ENCODE measurements around the gene PPP6R2.

Gene PPP6R2

DNA sequence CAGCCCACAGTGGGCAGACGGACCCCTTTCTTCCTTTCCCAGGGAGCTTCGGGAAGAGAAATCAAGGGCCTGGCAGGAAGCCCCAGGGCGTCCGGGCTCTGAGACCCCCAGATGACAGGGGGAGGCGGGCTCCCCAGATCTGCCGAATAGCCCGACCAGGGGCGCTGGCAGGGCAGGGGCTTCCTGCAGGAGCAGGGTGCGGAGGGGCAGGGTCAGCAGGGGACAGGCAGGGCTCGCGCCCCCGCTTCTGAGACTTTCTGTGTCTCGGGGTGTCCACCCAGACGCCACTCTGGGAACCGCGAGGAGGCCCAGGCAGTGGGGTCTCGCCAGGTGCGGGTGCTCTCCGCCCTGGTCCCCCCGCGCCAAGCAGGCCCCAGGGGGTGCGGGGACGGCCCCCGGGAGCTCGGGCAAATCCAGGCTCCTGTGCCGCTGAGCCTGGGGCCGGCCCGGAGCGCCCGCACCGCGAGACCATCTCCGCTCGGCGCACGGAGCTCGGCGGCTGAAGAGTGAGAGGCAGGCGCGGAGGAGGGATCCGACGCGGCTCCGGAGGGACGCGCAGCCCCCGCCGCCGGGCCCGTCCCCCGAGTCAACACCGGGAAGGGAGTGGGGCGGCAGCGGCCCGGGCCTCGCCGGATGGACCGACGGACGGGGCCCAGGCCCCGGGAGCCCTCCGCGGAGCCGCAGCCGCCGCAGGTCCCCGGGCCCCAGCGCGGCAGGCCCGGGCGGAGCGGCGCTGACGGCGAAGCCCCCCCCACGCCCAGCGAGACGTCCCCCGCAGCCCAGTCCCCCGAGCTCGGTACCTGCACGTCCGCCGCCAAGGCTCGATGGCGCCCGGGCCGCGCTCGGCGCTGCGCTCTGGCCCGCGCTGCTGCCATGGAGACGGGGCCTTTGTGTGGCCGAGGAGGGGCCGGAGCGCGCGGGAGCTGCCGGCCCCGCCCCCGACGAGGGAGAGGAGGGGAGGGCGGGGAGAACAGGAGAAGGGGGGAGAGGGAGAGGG is 36.1 kb upstream of the PPP6R2 start, which contains the start of gene PLXNB2:
TSS of gene PLXNB2 (minus strand) at position 894 of the 997 bp plus-strand sequence. CDS start 17,062 bp downstream, outside the sequence.
- DNase-seq = peak; percentile 33

DNA sequence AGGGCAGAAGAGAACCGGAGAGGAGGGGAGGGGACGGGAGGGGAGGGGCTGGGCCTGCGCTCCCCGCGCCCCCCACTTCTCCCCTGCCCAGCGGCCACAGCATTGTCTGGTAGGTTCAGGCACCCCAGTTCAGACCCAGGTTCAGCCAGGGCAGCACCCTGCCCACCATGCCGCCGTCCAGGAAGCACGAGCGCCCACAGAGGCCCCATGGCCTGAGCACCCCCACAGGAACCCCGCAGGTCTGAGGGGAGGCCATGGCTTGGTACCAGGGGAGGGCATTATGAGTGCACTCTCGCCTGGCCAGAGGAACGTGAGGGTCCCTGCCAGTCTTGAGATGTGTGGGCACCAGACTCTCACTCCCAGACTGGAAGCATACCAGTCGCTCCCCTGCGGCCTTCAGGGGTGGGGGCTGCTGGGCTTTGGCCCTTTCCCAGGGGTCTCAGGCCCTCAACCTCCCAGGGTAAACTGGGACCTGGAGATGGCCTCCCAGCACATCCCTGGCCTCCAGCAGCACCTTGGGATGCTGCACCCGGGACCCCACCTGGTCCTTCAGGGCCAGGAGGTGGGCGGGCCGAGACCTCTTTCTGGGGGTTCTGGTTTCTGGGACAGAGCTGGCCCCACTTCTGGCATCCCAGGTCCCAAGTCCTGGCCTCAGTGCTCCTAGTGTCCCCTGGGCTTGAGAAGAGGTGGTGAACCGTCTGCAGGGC is 35.1 kb upstream of the PPP6R2 start:
- no peak for DNase-seq

DNA sequence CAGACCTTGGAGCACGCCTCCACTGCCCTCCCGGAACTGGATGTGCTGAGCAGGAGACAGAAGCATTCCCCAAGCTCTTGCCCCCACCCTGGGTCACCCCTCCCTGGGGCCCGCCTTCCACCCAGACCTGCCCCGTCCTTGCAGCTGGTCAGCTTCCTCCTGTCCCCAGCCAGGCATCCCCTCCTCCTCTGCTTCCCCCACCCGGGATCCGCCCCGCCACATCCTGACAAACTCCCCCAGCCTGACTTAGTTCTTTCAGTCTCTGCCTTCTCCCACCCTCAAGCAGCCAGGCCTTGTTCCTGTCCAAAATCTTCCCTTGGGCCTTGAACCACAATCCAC is 34.6 kb upstream of the PPP6R2 start:
- DNase-seq = no peak

DNA sequence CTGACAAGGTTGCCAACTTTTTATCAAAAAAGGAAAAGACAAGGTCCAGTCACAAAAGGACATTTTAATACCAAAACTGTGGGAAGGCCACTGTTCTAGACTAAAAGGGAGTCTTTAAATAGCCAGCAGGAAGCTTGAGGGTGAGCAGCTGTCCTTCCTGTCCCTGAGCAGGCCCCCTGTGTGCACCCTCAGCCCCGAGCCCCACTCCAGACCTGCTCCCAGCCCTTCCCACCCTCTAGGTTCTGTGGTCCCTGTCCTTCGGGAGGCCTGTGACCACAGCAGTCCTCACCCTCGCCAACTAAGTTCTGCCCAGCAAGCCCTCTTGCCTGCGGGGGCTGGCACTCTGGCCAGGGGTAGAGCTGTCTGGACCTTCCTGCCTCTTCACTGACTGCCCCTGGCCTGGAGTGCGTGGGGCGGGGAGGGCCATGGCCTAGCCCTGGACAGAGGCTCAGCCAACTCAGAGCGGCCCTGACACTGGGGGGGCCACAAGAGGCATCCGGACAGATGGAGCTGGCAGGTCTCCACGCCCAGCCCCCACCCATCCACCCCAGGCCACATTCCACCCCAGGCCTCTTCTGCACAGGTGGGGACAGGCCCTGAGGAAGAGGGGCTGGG is 34.0 kb upstream of the PPP6R2 start:
- DNase-seq = no peak

DNA sequence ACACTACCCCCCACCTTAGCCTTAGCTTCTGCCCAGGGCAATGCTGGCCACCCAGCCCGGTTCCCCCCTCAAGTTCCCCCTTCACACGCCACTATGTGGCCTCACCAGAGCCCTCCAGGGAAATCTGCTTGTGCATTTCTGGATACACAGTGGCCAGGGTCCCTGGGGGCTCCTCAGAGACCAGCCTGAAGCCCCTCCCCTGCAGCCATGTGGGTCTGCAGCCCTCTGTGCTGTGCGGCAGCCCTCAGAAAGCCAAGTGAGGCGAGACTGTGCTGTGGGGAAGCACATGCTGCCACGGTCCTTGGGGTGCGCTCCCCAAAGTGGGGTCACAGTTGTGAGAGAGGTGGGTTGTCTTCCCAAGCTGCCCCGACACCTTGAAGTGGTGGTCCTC is 33.5 kb upstream of the PPP6R2 start:
- DNase-seq = no peak

DNA sequence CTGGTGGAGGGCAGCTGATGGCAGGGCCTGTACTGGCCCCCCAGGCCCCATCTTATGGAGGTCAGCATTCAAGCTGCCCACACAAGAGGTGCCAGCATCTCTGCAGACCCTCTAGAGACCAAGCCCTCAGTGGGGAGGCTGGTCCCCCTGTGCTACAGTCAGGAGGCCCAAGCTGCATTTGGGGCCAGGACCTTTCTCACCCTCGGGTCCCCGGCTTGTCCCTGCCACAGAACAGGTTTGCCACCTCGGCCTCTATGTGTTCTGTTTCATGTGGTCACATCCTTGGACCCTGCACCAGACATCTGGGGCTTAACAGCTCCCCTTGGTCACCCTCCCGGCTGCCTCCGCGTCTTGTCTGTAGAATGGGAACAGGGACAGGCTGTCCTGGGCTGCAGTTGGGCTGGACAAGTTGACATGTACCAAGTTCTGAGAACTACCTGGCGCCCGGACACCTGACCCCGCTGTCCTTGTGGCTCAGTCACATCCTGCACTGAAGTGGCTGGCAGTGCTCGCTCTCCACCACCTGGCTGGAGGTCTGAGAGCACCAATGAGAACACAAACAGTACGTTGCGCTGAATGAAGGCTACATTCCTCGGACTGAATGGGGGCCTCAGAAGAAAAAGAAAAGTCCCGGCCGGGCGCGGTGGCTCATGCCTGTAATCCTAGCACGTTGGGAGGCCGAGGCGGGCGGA is 33.0 kb upstream of the PPP6R2 start:
- DNase-seq = no peak

DNA sequence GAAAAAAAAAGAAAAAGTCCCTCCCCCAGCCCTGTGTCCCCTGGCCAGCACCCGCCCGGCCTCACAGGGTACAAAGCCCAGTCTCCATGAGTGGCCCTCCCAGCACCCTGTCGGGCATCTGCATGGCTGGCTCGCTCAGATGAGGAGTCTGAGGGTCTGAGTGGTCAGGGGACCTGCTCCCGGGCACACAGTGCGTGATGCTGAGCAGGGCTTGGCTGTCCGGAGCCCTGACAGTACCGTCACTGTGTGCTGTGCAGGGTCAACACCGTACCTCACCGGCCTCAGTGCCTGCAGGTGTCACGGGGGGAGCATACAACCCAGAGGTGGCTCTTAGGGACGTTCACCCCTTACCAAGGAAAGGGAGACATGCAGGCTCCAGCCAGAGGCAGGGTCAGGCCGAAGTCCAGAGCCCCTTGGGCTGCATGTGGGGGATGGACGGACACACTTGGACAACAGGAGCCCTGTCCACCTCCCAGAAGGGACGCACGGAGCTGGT is 32.1 kb upstream of the PPP6R2 start:
- no peak for DNase-seq

DNA sequence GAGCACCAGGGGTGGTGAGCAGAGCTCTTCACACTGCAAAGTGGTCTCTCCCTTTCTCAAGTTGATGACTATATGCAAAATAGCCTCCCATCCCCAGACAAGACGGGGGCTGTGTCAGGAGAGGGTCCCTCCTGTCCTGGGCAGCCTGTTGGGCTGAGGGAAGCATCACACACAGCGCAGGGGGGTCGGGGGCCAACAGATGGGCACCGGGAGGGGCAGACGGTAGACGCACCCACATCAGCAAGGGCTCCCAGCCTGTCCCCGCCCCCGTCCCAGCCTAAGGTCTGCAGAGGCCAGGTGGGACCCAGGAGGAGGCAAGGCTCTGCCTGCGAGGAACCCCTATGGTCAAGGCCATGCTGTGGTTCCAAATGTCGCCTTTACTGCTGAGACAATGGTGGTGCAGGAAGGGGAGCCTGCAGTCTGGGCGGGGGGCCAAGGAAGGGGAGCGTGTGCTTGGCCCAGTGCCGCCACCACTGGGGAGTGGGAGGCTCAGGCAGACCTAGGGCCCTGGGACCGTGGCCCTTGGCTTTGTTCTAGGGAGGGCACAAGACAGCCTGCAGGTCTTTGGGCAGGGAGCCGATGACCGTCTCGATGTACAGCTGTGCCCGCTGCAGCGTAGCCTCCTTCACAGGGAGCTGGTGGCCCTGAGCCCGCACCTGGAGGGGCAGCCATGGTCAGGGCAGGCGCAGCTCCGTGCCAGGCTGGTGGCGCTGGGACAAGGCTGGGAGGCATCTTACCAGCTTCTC is 31.3 kb upstream of the PPP6R2 start:
- DNase-seq = no peak

DNA sequence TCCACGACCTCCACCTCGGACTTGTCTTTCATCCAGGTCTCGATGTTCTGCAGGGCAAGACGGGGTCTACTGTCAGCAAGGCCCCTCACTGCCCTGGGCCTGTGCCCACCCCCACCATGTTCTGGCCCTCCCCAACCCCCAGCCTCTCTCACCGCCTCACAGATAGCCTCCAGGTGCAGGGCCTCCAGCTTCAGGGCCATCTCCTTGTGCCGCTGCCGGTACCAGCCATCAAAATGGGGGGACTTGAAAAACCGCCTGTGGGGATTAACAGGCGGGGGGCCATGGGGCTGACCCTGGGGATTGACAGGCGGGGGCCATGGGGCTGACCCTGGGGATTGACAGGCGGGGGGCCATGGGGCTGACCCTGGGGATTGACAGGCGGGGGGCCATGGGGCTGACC is 30.8 kb upstream of the PPP6R2 start:
- no peak for DNase-seq

DNA sequence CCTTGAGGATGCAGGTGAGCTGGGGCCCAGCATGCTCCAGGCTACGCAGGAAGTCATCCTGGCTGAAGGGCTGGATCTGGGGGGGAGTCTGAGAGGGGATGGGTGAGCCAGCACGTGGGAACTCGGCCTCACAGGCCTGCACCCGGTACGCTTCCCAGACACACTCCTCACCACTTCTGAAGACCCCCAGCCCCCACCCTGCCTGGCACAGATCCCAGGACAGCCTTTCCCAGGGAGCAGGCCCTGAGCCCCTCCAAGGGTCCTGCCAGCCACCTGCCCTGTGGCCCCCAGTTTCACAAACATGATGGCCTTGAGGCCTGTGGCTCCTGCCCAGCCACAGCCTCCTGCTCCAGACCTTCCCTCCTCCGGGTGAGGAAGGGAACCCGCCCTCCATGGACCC is 30.1 kb upstream of the PPP6R2 start:
- DNase-seq = no peak

DNA sequence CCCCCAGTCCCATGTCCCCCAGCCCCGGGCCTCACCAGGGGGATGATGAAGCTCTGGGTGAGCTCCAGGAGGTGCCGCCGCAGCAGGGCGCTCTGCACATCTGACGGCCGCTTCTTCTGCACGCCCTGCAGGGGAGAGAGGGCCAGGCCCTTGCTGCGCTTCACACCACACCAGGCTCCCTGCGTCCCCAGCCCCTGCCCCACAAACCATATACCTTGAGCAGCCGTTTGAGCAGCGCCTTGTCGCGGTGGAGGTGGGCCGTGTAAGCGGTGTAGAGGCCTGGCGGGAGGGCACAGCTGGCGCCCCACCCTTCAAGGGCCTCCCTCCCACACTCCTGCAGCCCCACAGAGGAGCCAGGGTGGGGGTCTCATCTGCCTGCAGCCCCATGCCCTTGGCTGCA is 29.5 kb upstream of the PPP6R2 start:
- no peak for DNase-seq

DNA sequence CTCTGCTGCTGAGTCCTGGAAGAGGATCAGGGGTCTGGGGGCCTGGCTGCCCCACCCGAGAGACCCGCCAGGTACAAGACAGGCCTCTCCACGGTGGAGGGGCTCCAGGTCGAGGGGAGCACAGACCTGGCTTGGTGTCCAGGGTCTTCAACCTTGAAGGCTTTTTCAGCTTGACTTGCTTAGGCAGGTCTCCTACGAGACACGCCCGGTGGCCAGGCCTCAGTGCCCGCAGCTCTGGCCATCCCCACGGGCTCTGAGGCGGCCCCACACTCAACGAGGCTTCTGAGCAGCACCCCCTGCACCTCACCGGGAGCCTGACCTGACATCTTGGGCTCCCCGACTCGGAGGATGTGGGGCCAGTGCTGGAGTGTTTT is 29.1 kb upstream of the PPP6R2 start:
- DNase-seq = no peak

DNA sequence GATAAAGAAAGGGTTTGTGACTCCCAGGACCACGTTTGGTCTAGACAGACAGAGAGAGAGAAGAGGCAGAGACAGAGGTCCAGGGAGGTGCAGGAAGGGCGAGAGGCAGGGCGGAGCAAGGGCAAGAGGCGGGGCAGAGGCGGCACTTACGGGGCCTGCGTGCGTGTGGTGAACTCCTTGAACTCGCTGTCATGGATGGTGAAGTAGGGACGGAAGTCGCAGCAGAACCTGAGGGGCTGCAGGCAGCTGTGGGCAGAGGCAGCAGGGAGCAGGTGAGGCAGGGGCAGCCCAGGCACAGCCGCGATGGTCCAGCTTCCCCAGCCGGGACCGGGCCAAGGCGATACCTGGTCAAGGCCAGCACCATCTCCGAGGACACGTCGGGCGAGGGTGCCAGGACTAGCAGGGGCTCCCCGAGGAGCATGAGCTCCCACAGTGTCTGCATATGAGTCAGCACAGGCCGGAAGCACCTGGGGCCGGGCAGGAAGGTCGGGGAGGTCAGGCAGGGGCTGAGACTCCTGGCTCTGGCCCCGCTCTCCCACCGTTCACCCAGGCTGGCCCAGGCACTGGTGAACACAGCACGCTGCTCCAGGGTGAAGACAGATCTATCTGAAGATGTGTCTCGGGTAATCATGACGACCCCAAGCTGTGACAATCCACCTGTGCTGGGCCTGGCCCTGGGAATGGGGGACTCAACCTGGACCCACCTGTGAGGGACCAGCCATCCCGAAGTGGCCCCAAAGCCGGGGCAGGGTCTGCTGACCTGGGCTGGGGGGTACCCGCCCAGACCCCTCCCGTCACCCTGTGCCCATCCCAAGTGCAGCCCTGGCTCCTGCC is 28.5 kb upstream of the PPP6R2 start:
- DNase-seq = no peak

DNA sequence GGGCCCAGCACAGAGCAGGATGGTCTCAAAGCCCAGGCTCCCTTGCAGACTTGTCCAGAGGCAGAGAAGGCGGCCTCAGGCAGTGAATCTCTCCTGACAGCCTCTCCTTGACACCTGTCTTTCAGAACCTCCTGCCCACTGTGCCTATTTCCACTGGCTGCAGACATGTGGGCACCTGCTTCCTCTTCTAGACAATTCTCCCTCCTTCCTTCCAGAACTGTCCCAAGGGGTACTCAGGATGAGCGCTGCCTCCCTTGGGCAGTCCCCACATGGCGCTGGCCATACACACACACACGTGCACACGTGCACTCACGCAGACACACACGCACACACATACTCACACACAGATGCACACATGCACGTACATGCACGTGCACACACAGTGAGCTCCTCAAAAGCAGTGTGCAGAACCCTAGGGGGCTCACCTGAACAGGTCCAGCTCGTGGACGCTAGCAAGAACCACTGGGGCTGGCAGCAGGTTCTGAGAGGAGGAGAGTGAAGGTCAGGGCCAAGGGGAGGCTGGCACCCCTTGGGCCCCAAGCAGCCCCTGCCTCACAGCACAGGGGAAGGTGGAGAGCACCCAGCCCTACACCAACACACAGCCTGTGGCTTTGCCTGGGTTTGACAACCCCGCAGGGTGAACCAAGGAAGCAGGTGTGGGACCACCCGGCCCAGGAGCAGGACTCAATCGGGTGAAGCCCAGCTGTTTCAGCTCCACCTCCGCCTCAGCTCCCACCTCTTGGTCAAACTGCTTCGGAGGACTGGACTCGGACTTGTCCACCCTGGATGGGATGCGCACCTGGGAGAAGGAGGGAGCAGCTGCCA is 27.6 kb upstream of the PPP6R2 start:
- DNase-seq = no peak

DNA sequence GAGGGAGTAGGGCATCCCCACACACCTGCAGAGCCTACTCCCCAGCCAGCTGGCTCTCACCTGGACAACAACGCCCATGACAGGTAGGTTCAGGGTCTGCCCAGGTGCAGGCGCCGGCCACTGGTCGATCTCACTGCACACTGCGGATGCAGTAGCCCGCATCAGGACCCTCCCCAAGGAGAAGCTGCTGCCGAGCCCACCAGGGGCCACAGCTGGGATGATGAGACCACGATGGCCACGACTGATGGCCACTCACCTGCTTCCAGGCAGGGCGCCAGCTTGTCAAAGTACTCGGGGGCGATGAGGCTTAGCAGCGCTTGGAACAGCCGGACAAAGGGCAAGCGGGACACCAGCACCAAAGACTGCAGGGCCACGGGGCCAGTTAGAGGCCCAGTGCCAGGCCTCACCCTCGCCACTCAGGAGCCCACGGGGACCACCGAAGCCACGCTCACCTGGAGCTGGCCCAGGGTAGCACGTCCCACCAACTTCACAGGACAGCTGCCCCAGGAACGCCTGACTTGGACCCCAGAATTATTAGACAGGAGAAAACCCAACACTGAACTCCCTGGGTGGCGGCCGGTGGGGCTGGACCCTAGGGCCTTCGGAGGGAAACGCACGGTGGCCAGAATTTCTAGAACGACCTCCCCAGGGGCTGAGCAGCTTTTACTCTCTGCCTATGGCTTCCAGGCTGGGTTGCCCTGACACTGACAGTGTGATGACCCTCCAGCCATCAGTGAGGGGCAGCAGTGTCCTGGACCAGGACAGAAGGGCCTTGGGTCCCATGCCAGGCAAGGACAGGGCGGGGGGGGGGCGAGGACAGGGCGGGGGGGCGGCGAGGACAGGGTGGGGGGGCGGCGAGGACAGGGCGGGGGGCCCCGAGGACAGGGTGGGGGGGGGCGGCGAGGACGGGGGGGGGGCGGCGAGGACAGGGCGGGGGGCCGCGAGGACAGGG is 26.7 kb upstream of the PPP6R2 start:
- DNase-seq = no peak

DNA sequence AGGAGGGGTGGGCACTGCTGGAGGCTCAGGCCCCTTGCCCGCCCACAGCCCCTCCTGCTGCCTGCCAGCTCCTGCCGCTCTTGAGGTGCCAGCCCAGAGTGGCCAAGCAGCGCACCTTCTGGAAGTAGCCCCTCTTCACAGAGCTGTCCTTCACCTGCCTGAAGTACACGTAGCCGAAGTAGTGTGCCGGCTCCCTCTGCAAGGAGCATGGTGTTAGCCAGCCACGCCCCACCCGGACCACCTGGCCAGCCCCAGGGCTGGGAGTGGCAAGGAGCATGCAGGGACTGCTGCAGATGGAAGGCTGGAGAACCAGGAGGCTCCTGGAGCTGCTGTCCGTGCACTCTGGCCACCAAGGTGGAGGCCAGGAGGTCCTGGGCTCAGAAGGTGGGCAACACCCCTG is 25.9 kb upstream of the PPP6R2 start:
- no peak for DNase-seq

DNA sequence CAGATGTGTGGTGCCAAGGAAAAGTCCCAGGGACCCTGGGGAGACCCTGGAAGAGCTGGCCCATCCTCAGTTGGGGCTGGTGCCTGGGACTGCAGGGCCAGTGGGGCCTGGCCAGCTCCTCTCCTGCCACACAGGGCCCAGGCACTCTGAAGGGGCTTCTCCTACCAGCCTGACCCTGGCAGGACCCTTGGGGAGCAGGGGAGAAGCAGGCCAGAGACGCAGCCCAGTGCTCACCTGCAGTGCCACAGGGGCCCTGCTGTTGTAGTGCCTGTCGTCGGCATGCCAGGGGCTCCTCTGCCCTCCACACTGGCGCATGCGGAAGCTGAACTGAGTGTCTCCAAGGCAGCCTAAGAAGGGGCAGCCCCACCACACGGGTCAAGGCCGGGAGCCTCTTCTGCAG is 25.5 kb upstream of the PPP6R2 start:
- no peak for DNase-seq

DNA sequence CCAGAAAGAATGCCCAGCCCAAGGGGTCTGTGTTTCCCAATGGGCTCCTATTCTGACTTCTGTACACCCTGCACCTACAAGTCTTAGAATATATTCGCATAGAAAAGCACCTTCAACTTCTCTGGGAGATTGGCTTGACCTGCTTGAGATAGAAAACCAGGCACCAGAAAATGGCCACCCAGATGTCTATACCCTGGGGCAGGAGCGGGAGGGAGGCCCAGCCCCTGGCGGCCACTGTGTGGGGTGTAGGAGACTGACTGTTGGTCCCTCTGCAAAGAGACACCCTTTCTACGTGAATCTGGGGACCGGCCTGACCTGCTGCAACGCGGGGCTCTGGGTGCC is 24.8 kb upstream of the PPP6R2 start:
- DNase-seq = no peak

DNA sequence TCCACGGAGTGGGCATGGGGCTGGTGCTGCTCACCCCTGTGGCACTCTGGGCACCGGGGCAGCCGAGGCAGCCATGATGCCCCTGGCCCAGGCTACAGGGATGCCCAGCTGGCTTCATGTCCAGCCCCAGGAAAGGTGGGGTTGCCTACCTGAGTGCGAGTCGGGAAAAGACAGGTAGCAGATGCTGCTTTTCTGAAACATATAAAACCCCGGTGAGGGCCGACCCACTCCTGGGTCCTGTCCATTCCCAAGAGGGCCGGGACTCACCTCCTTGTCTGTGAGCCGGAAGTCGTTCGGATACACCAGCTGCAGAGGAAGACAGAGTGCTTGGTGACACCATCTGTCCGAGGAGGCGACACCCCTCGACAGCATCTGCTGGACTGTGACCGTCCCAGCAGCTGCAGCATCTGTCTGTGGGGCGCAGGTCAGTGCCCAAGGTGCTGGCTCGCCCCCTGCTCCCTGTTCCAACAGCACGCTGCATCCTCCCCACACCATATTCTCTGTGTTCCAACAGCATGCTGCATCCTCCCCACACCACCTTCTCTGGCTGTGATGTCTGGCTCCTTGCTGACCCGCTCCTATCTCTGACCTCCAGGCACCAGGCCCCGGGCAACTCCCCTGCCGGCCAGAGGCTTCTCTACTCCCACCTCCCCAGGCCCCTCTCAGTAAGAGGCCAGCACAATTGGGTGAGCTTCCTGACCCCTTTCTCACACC is 24.3 kb upstream of the PPP6R2 start:
- DNase-seq = no peak

Data from T1000 (cell line).